Ovary (tissue), 1 donor: ENCODE measurements around the gene TMEM72.

Source experiments
- EP300 ChIP-seq: sonication (generic); formaldehyde crosslinking; IDR thresholded peaks from one replicate; pipeline ENCODE4 v1.6.1; 2017; ENCODE audit warnings: antibody characterized with exemption
- POLR2A ChIP-seq: fragments of 450-650 bp; IDR thresholded peaks from one replicate; pipeline ENCODE4 v1.6.1; 2017; ENCODE audit warnings: antibody characterized with exemption, mild to moderate bottlenecking, moderate library complexity

DNA sequence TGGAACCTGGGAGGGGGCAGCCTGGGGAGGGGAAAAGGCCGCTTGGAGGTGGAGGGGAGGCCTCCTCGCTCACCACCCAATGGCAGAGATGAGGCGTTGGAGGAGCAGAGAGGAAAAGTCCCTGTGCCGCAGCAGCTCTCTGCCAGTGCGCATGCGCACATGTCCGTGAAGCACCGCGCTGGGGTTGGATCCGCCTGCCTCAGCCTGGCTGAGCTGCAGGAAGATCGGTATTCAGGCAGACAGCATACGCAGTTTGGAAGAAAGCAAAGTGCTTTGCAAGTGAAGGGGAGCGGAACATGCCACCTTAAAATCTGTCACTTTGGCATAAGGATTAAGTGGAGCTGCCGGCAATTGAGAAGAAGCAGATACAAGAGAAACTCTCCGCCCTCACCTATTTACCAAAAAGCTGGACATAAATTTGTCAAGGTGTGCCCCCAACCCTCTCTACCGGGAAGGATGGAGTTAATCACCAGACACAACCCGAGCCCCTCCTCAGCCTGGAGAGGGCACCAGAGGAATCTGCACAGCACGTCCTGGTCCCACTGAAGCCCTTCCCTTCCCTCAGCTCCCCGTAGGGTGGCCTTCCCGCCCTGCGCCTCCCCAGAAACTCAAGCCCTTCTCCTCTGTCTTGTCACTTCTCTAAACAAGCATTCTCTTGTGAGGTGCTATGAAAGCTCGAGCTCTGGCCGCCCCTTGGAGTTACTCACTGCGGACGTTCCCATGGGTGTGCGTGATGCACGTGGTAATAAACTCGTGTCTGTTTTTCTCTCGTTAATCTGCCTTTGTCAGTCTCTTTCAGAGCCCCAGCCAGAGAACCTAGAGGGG, 32.2 kb upstream of the TMEM72 start:
- TF ChIP-seq EP300 (no peak), POLR2A (no peak)
